G401 (cell line): ENCODE data around the gene QRICH1. TPM values are rescaled to one million over a fixed set of nuclear protein-coding genes. Genes with fewer than 3 reads are reported as not detected.
"Not testable (repeated sequence)": the region's sequence is repeated elsewhere in the genome, so short reads cannot be mapped to it uniquely, and the experiment has no call there.

Experiments used
- DNase-seq: peaks from one replicate; pipeline ENCODE4 v3.0.0-alpha.2; 2015; ENCODE audit warnings: low spot score
- in situ Hi-C: cut with HindIII; loops from 2 replicates; pipeline ENCODE4 v1.10.0; 2016; ENCODE audit warnings: low sequenced_read_pairs, mixed read lengths
- total RNA-seq: library from RNA; depleted of rRNA; stranded (reverse); fragments of >200 nt; shearing (Covaris generic); gene quantifications from 2 replicates; pipeline ENCODE4 v1.2.3, GENCODE V29; 2014

The QRICH1 gene
- total RNA-seq, 1 experiment from 2014 or later: 168 TPM

- in situ Hi-C loops: no loop called here
- DNase-seq: peak; percentile 97
Observed at GRCh38 chr3:49021213-49021812, 72.6 kb downstream of the QRICH1 start.

- in situ Hi-C loops: no loop called here
- DNase-seq: no peak
Observed at GRCh38 chr3:49020330-49021212, 73.3 kb downstream of the QRICH1 start.

- no peak for DNase-seq
- in situ Hi-C loops: no loop called here
Observed at GRCh38 chr3:49019941-49020329, 73.9 kb downstream of the QRICH1 start.

- in situ Hi-C loops: no loop called here
- DNase-seq: no peak
Observed at GRCh38 chr3:49018707-49019006, 75.2 kb downstream of the QRICH1 start.

- peak; percentile 84 for DNase-seq
- in situ Hi-C loops: no loop called here
Observed at GRCh38 chr3:49017971-49018706, 75.7 kb downstream of the QRICH1 start, which contains the start of gene DALRD3. DALRD3 (minus strand) TSS chr3:49018580; CDS start chr3:49018564, 16 bp downstream.

GRCh38 chr3:49017229-49017970, 76.5 kb downstream of the QRICH1 start:
- DNase-seq: no peak
- in situ Hi-C loops: no loop called here

GRCh38 chr3:49016414-49017228, 77.2 kb downstream of the QRICH1 start:
- in situ Hi-C loops: no loop called here

GRCh38 chr3:49015765-49016164, 78.1 kb downstream of the QRICH1 start:
- no peak for DNase-seq
- in situ Hi-C loops: no loop called here

More at GRCh38 chr3:49016414-49017228, 77.2 kb downstream of the QRICH1 start:
- no peak for DNase-seq

- in situ Hi-C loops: no loop called here
- DNase-seq: no peak
Observed at GRCh38 chr3:49015072-49015471, 78.8 kb downstream of the QRICH1 start.

- peak; percentile 30 for DNase-seq
- in situ Hi-C loops: no loop called here
Observed at GRCh38 chr3:49013738-49014660, 79.9 kb downstream of the QRICH1 start.

GRCh38 chr3:49013113-49013737, 80.6 kb downstream of the QRICH1 start:
- in situ Hi-C loops: no loop called here
- DNase-seq: no peak

GRCh38 chr3:49012441-49013017, 81.3 kb downstream of the QRICH1 start:
- no peak for DNase-seq
- in situ Hi-C loops: no loop called here

GRCh38 chr3:49009396-49009795, 84.5 kb downstream of the QRICH1 start:
- in situ Hi-C loops: no loop called here

GRCh38 chr3:49008627-49009026, 85.2 kb downstream of the QRICH1 start:
- in situ Hi-C loops: not testable (repeated sequence)

More at GRCh38 chr3:49009396-49009795, 84.5 kb downstream of the QRICH1 start:
- no peak for DNase-seq

GRCh38 chr3:49007771-49008528, 85.9 kb downstream of the QRICH1 start:
- in situ Hi-C loops: no loop called here
- peak; percentile 77 for DNase-seq

More at GRCh38 chr3:49008627-49009026, 85.2 kb downstream of the QRICH1 start:
- not testable (repeated sequence) for DNase-seq
